Measurements from ENCODE around the gene DPYD.
"Not testable (repeated sequence)": the region's sequence is repeated elsewhere in the genome, so short reads cannot be mapped to it uniquely, and the experiment has no call there.

Gene DPYD

GRCh38 chr1:97412737-97413136, 508.1 kb downstream of the DPYD start:
- DNase-seq, result no peak

DNA sequence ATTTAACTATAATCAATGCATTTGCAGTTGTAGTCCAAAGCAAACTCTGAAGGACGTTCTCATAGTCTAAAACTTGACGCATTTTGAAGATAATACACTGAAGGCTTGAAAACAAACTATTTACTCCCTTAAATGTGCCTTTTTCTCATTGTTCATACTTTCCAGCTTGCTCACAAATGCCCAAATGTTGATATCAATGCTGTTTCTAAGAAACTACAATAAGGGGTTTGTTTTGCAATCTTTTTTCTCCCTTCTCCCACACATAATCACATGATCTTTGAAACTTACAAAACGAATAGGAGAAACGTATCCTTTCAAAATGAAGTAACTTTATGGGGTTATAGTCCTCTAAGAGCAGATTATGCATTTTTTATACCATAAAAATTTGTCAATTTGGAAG, 508.7 kb downstream of the DPYD start:
- DNase-seq, result no peak

DNA sequence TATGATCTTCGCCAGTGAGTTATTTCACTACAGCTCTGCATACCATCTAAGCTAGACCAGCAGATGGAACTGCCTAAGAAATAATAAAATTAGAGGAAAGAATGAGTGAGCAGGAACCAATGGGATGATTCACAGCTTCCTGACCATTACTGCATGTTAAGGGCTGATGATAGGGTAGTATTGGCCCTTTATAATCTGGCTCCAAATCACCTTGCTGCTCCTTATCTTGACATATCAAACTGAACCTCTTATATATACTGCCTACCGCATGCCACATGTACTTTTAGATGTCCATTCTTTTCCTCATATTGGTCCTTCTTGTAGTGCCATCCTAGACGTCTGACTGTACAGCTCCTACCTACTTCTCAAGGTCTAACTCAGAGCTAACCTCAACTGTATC, 524.4 kb downstream of the DPYD start:
- no peak for DNase-seq

GRCh38 chr1:97392701-97393100, 528.1 kb downstream of the DPYD start:
- DNase-seq, result no peak

GRCh38 chr1:97385536-97386277, 535.1 kb downstream of the DPYD start:
- DNase-seq, result no peak

GRCh38 chr1:97384294-97384968, 536.4 kb downstream of the DPYD start:
- DNase-seq, result no peak

DNA sequence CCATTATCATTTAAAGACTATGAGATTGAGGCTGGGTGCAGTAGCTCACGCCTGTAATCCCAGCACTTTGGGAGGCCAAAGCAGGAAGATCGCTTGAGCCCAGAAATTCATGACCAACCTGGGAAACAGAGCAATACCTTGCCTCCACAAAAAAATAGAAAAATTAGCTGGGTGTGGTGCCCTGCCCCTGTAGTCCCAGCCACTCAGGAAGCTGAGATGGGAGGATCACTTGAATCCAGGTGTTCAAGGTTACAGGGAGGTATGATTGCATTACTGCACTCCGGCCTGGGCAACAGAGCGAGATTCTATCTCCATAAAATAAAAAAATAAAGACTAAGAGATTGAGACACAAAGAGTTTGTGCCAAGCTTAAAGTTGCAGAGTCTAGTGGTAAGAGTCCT, 537.0 kb downstream of the DPYD start:
- no peak for DNase-seq

DNA sequence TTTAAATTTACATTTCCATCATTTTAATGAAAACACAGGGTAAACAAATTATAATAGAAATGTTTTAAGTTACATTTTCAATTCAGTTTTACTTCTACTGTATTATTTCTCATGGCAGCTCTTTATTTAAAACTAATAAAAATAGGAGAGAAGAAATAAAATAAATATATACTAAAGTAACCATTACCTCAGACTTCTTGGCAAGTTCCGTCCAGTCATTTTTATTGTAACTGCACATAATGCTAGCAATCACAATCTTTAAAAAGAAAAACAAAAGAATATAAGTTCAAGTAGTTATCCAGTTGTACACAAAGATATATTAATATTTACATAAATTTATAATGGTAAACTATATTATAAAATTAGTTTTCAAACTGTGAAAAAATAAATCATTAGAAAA, 538.6 kb downstream of the DPYD start:
- DNase-seq, result no peak

- DNase-seq, result no peak
Observed at GRCh38 chr1:97379387-97380075, 541.3 kb downstream of the DPYD start.

DNA sequence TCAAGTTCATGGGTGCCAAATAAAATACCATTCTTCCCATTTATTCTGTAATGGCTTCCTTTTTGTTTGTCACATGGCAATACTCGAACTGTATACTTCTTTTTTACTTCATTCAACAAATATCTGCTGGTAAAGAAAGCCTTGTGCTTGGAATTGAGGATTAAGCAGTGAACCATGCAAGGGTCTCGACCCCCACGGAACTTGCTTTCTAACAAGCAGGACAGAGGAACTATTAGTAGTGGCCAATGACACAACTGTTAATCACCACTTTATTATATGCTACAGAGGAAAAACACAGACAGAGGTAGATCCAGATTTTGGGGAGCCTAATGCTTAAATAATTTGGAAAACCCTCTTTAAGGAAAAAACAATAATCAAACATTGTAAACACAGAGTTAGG, 542.2 kb downstream of the DPYD start:
- DNase-seq, result no peak

DNA sequence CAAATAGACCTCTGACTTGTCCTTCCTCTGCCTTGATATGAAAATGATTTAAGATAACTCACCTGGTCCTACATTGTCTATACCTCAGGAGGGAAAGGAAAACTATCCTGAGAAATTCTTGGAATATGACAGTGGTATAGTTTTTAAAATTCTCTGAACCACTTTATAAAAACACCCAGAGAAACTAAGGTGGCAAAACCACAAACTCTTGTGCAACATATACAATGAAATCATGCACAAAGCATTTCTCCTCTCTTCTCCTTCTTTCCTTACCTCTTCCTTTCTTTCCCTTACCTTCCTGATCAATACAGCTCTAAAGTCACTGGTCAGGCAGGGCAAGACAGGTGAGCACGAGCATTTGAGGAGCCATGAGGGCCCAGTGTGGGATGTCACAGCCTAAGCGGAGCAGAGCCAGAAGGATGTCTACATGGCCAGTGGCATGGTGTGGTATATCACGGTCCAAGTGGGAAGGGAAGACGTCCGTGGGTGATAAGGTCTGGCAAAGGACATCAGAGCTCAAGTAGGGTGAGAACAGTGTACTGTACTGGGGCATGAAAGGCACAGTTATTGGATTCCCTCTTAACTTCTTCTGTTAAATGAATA, 543.3 kb downstream of the DPYD start:
- no peak for DNase-seq

DNA sequence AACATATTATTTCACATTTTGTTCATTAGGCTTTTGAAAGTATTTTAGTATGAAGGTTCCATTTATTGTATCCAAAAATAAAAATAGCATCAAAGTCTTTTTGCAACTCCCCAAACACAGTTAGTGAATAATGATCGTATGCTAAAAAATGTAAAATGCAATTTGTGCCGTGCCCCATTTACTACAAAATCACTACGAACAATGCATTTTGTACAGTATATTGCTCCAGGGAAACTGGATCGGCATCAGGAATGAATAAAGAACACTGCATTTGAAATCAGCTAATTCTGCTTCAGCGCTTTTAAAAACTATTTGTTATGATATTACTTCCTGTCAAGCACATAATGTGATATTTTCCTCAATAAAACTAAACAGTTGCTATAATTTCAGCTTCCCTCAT, 547.8 kb downstream of the DPYD start:
- DNase-seq, result no peak

GRCh38 chr1:97372531-97372930, 548.3 kb downstream of the DPYD start:
- no peak for DNase-seq

- no peak for DNase-seq
Observed at GRCh38 chr1:97368296-97368695, 552.5 kb downstream of the DPYD start.

GRCh38 chr1:97366984-97367383, 553.9 kb downstream of the DPYD start:
- no peak for DNase-seq

DNA sequence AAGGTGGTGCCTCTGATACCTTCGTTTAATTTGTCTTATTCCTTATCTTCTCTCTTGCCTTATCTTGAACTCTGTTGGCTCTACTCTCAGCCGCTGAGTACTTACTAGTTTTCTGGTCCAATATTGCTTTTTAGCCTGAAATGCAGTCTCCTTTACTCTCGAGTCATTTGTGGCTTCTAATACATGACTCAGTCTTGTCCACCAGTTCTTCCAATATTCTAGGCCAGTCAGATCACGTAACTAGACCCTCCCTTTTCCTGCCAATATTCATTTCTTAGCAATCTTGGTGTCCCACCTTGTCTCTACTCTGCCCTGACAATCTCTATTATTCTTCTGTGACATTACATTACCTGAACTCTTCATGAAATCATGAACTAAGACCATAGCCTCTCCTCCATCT, 555.8 kb downstream of the DPYD start:
- no peak for DNase-seq

- no peak for DNase-seq
Observed at GRCh38 chr1:97364086-97364485, 556.7 kb downstream of the DPYD start.

DNA sequence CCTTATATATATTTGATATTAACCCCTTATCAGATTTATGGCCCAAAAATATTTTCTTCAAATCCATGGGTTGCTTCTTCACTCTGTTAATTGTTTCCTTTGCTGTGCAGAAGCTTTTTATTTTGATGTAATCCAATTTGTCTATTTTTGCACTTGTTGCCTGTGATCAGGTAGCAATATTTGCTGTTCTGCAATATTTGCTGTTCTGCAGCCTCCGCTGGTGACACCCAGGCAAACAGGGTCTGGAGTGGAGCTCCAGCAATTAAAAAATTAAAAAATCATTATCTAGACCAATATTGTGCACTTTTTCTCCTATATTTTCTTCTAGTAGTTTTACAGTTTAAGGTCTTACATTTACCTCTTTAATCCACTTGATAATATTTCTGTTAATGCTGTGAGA, 564.5 kb downstream of the DPYD start:
- DNase-seq, result no peak

DNA sequence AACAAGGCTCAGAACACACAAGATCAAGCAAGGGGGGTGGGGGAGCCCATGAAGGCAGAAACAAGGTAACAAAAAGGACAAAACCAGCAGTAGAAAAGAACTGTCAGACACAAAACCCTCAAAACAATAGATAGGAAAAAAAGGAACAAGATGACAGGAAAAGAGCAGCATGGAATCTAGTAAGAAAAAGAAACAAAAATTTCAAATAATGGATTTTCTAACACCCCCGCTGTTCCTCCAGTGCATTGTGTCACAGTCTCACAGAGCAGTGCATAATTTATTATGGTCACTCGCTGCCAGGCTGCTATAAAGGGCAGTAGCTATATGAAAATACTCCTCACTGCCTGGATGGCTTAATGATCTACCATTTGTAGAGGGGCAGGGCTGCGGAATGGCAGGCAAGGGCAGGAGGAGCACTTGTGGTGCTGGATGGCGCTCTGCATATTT, 567.9 kb downstream of the DPYD start:
- DNase-seq, result no peak

DNA sequence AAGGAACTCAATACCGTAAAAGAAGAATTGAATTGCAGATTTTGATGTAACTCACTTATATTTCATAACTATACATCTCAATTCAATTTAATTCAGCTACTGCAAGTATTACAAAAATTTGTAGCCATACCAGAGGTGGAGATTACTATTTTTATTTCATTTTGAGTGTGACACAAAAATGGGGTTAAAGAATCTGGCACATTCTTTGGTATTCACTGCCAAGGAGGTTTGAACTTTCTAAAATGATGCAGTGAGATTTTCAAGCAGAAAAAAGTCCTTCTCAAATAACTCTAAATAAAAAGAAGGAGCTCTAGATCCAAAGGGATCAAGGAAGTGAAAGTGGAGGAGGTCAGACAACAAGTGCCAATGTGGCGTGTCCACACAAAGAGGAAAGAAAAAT, 569.0 kb downstream of the DPYD start:
- no peak for DNase-seq

DNA sequence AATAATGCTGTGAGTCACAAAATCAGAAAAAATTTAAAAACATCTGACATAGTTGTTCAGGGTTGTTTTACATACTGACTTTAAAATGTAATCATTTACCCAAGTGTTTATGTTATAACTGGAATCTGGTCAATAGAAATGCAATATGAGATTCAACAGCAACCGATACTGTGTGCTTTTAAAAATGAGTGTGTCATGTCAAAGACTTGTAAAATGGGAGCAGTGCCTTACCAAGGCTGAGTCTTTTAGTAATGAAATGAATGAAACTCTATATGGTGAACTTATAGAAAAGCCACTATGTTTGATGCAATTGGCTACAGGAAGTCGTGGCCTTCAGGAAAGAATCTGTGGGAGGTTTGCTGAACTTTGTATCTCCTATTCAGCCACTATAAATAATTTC, 570.2 kb downstream of the DPYD start:
- DNase-seq, result no peak

DNA sequence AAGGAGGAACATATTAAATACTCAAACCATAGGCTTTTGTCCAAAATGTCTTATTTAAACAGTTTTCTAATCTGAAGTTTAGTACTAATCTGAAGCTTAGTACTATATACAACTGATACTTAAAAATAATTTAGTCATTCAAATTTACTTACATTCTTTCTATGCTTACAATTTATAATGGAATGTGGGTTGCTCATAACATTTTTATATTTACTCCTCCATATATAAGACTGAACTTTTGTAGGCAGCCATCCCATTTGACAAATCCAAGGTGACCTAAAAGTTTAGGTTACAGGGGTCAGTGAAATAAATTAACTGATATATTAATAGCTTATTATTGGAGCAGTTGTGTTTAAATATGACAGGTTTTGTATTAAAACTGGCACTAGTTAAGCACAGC, 570.6 kb downstream of the DPYD start:
- DNase-seq, result no peak

DNA sequence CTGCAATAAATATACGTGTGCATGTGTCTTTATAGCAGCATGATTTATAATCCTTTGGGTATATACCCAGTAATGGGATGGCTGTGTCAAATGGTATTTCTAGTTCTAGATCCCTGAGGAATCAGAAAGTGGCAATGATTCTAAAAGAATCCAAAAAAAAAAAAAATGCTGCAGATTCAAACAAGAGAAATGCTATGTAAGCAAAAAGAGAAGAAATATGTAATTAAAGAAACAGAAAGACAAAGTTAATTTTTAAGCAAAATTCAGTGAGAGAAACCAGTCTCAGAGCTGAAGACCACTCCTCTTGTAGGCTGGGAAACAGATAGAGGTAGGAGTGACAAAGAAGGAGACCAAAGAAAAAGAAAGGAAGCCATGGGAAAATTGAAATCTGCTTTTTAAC, 571.0 kb downstream of the DPYD start:
- not testable (repeated sequence) for DNase-seq
